ENCODE results near the gene AKAP9. TPM values are rescaled to one million over a fixed set of nuclear protein-coding genes. Genes with fewer than 3 reads are reported as not detected.

Gene AKAP9
- polyA plus RNA-seq, 1 donor (not counting 4 experiments of a cell fraction or from before 2014, with no cell fraction given), result 19.0 TPM

DNA sequence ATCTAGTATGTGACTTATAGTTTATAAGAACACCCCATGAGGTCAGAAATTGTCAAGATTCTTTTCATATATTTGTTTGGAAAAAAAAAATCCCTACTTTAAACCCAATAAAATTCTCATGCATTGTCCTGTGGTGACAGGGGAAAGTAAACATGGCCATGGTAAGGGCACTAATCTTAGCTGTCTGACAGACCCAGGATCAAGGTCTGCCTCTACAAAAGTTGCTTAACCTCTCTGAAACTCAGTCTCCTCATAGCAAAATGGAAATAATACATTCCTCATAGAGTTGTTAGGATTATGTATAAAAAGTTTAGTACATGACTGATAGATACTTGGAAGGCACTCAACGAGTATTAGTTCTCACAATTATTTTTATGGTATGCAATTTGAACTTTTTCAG, 22.3 kb upstream of the AKAP9 start:
- no peak overlapping the region for H2AFZ ChIP-seq (ENCODE audit: control insufficient read depth, low read length)
- no peak overlapping the region for H3K27ac ChIP-seq (ENCODE audit: control insufficient read depth, insufficient read depth, low read length)
- DNase-seq (ENCODE audit: low read depth, low spot score) (no peak), FAIRE-seq (no peak)
- H3K36me3 ChIP-seq (ENCODE audit: control insufficient read depth in 2 of 2, extremely low read depth in 1 of 2, insufficient read depth in 2 of 2, low read length in 2 of 2), result no peaks in the 10 kb centered on the region
- no peaks in the 10 kb centered on the region for H3K27me3 ChIP-seq (ENCODE audit: control insufficient read depth, extremely low read depth, insufficient read depth, low read length)
- H3K4me3 ChIP-seq (ENCODE audit: control insufficient read depth in 2 of 3, extremely low read depth in 1 of 3, insufficient read depth in 2 of 3, low read depth in 1 of 3, low read length in 3 of 3), result no peak overlapping the region
- H3K4me1 ChIP-seq (ENCODE audit: control insufficient read depth, extremely low read depth, insufficient read depth, low read length), result no peaks in the 10 kb centered on the region
- TF ChIP-seq, protein P1, sequence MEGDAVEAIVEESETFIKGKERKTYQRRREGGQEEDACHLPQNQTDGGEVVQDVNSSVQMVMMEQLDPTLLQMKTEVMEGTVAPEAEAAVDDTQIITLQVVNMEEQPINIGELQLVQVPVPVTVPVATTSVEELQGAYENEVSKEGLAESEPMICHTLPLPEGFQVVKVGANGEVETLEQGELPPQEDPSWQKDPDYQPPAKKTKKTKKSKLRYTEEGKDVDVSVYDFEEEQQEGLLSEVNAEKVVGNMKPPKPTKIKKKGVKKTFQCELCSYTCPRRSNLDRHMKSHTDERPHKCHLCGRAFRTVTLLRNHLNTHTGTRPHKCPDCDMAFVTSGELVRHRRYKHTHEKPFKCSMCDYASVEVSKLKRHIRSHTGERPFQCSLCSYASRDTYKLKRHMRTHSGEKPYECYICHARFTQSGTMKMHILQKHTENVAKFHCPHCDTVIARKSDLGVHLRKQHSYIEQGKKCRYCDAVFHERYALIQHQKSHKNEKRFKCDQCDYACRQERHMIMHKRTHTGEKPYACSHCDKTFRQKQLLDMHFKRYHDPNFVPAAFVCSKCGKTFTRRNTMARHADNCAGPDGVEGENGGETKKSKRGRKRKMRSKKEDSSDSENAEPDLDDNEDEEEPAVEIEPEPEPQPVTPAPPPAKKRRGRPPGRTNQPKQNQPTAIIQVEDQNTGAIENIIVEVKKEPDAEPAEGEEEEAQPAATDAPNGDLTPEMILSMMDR (optimal IDR thresholded peaks at IDR 0.05 in 1 of 3, IDR thresholded peaks at IDR 0.05 in 1 of 3, conservative IDR thresholded peaks at IDR 0.05 in 1 of 3; ENCODE audit: extremely low read depth in 1 of 3, insufficient read depth in 2 of 3, low read length in 3 of 3), result no peak
- no peak for TF ChIP-seq EZH2 (IDR thresholded peaks at IDR 0.05; ENCODE audit: low read length)
- H3K9me3 ChIP-seq (ENCODE audit: control insufficient read depth, low read depth, low read length), result no peaks in the 10 kb centered on the region
- H4K20me1 ChIP-seq (ENCODE audit: control insufficient read depth, extremely low read depth, insufficient read depth, low read length), result no peaks in the 10 kb centered on the region
- H3K4me2 ChIP-seq (ENCODE audit: control insufficient read depth, extremely low read depth, insufficient read depth, low read depth, low read length), result no peak overlapping the region
- H3K9ac ChIP-seq (ENCODE audit: control insufficient read depth, extremely low read depth, insufficient read depth, low read length), result no peak overlapping the region
- dilution Hi-C loops (cut with MboI; ENCODE audit: extremely low pct_ligation_motif_present, low sequenced_read_pairs), result no loop called here
- no peaks in the 10 kb centered on the region for H3K79me2 ChIP-seq (ENCODE audit: control insufficient read depth, insufficient read depth, low read length)
- H3K9me1 ChIP-seq (ENCODE audit: control insufficient read depth, extremely low read depth, insufficient read depth, low read length), result no peaks in the 10 kb centered on the region

DNA sequence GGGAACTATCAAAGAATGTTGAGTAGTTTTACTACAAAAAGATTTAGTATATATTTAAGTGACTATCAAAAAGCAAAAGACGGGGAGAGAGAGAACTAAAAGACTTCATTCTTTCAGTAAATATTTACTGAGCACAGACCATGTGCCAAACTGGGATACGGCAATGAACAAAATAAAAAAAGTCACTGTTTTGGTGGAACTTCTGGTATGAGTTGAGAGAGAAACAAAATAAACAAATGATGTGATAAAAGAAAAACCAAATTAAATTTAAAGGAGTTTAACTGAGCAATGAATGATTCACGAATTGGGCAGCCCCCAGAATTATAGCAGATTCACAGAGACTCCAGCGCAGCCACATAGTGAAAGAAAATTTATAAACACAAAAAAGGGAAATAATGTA, 17.8 kb upstream of the AKAP9 start:
- no peaks in the 10 kb centered on the region for H3K4me1 ChIP-seq (ENCODE audit: control insufficient read depth, extremely low read depth, insufficient read depth, low read length)
- H3K4me3 ChIP-seq (ENCODE audit: control insufficient read depth in 2 of 3, extremely low read depth in 1 of 3, insufficient read depth in 2 of 3, low read depth in 1 of 3, low read length in 3 of 3), result no peak overlapping the region
- H3K79me2 ChIP-seq (ENCODE audit: control insufficient read depth, insufficient read depth, low read length), result no peaks in the 10 kb centered on the region
- no peaks in the 10 kb centered on the region for H3K27me3 ChIP-seq (ENCODE audit: control insufficient read depth, extremely low read depth, insufficient read depth, low read length)
- H3K4me2 ChIP-seq (ENCODE audit: control insufficient read depth, extremely low read depth, insufficient read depth, low read depth, low read length), result no peak overlapping the region
- no peak for TF ChIP-seq EZH2 (IDR thresholded peaks at IDR 0.05; ENCODE audit: low read length)
- TF ChIP-seq, protein P1 (optimal IDR thresholded peaks at IDR 0.05 in 1 of 3, IDR thresholded peaks at IDR 0.05 in 1 of 3, conservative IDR thresholded peaks at IDR 0.05 in 1 of 3; ENCODE audit: extremely low read depth in 1 of 3, insufficient read depth in 2 of 3, low read length in 3 of 3), result no peak
- no peak overlapping the region for H2AFZ ChIP-seq (ENCODE audit: control insufficient read depth, low read length)
- DNase-seq (ENCODE audit: low read depth, low spot score), result no peak
- no peaks in the 10 kb centered on the region for H4K20me1 ChIP-seq (ENCODE audit: control insufficient read depth, extremely low read depth, insufficient read depth, low read length)
- H3K27ac ChIP-seq (ENCODE audit: control insufficient read depth, insufficient read depth, low read length), result no peak overlapping the region
- H3K9ac ChIP-seq (ENCODE audit: control insufficient read depth, extremely low read depth, insufficient read depth, low read length), result no peak overlapping the region
- dilution Hi-C loops (cut with MboI; ENCODE audit: extremely low pct_ligation_motif_present, low sequenced_read_pairs), result no loop called here
- FAIRE-seq, result no peak
- no peaks in the 10 kb centered on the region for H3K9me1 ChIP-seq (ENCODE audit: control insufficient read depth, extremely low read depth, insufficient read depth, low read length)
- no peaks in the 10 kb centered on the region for H3K36me3 ChIP-seq (ENCODE audit: control insufficient read depth in 2 of 2, extremely low read depth in 1 of 2, insufficient read depth in 2 of 2, low read length in 2 of 2)
- H3K9me3 ChIP-seq (ENCODE audit: control insufficient read depth, low read depth, low read length), result no peaks in the 10 kb centered on the region
